ENCODE data around the gene PTPRN2. TPM values are rescaled to one million over a fixed set of nuclear protein-coding genes. Genes with fewer than 3 reads are reported as not detected.
A peak's percentile ranks its signal among the peaks of the same experiment; 100 is the strongest.
"Not testable (repeated sequence)": the region's sequence is repeated elsewhere in the genome, so short reads cannot be mapped to it uniquely, and the experiment has no call there.

PTPRN2 gene
- total RNA-seq, 2 experiments from 2014 or later: 0.46 to 0.51 TPM

DNA sequence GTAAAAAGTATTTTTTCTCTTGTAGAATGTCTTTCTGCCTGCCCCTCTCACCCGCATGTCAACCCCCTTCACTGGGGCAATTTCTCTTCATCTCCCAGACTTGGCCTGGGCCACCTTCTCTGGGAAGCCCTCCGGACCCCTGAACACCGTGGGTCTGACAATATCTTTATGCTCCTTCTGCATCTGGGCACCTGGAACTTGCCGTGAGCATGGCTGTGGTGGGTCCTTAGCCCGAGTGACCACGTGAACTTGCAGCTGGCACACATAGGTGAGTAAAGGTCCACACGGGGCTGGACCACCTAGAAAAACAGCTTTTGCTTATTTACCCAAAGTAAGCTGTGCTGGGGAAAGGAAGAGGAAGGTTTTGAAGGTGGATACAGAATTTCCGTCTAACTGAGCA, 650.6 kb downstream of the PTPRN2 start:
- H3K36me3 Mint-ChIP-seq (ENCODE audit: low read depth): peaks cover 12% of the 10 kb centered on the region
- H3K4me1 Mint-ChIP-seq: no peaks in the 10 kb centered on the region
- H3K27ac Mint-ChIP-seq: no peak overlapping the region
- CTCF ChIA-PET: interaction anchor here (0.7 kb wide), 1 partner anchor 408 kb away, joined by 3 read pairs; no protein-coding TSS in a partner anchor
- POLR2A ChIA-PET: no interaction called here
- no peak overlapping the region for H3K4me3 Mint-ChIP-seq
- no peaks in the 10 kb centered on the region for H3K27me3 Mint-ChIP-seq
- DNase-seq (no peak), ATAC-seq (no peak)
- peaks cover 19% of the 10 kb centered on the region for H3K9me3 Mint-ChIP-seq (ENCODE audit: low read depth)
- intact Hi-C loops (cut with DNase I, micrococcal nuclease): no loop called here

DNA sequence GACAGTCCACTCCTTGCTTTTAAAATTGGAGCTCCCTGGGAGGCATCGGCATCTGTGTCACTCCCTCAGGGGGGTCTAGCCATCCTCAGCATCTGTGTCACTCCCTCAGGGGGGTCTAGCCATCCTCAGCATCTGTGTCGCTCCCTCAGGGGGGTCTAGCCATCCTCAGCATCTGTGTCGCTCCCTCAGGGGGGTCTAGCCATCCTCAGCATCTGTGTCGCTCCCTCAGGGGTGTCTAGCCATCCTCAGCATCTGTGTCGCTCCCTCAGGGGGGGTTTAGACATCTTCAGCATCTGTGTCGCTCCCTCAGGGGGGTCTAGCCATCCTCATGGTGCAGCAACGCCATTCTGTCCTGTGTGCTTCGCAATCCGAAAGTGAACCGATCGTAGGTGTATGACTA, 651.9 kb downstream of the PTPRN2 start:
- peaks cover 12% of the 10 kb centered on the region for H3K36me3 Mint-ChIP-seq (ENCODE audit: low read depth)
- POLR2A ChIA-PET; CTCF ChIA-PET; intact Hi-C loops (cut with DNase I, micrococcal nuclease); H3K27me3 Mint-ChIP-seq; H3K27ac Mint-ChIP-seq; H3K4me1 Mint-ChIP-seq; ATAC-seq; H3K4me3 Mint-ChIP-seq; DNase-seq: not testable (repeated sequence)
- H3K9me3 Mint-ChIP-seq (ENCODE audit: low read depth): peaks cover 19% of the 10 kb centered on the region

DNA sequence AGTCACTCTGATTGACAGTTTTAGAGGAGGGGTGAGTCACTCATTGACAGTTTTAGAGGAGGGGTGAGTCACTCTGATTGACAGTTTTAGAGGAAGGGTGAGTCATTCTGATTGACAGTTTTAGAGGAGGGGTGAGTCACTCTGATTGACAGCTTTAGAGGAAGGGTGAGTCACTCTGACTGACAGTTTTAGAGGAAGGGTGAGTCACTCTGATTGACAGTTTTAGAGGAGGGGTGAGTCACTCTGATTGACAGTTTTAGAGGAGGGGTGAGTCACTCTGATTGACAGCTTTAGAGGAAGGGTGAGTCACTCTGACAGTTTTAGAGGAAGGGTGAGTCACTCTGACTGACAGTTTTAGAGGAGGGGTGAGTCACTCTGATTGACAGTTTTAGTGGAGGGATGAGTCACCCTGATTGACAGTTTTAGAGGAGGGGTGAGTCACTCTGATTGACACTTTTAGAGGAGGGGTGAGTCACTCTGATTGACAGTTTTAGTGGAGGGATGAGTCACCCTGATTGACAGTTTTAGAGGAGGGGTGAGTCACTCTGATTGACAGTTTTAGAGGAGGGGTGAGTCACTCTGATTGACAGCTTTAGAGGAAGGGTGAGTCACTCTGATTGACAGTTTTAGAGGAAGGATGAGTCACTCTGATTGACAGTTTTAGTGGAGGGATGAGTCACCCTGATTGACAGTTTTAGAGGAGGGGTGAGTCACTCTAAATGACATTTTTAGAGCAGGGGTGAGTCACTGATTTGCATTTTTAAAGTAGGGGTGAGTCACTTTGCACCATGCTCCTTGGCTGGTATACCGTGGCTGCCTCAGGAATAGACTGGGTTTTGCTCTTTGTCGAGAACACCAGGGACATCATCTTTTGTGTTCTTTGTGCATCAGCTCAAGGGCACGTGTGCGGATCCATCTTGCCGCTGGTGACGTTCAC, 654.1 kb downstream of the PTPRN2 start:
- DNase-seq: peak; percentile 19

DNA sequence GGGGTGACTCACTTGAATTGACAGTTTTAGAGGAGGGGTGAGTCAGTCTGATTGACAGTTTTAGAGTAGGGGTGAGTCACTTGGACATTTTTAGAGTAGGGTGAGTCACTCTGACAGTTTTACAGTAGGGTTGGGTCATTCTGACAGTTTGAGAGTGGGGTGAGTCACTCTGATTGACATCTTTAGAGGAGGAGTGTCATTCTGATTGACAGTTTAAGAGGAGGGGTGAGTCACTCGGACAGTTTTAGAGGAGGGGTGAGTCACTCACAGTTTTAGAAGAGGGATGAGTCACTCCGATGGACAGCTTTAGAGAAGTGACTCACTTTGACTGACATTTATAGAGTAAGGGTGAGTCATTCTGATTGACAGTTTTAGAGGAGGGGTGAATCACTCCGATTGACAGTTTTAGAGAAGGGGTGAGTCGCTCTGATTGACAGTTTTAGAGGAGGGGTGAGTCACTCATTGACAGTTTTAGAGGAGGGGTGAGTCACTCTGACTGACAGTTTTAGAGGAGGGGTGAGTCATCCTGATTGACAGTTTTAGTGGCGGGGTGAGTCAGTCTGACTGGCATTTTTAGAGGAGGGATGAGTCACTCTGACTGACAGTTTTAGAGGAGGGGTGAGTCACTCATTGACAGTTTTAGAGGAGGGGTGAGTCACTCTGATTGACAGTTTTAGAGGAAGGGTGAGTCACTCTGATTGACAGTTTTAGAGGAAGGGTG, 655.0 kb downstream of the PTPRN2 start:
- Mint-ChIP-seq H3K36me3 (ENCODE audit: low read depth) (peaks cover 12% of the 10 kb centered on the region), H3K4me1 (no peaks in the 10 kb centered on the region), H3K27me3 (peaks cover 2% of the 10 kb centered on the region), H3K27ac (peak overlapping the region; percentile 94), H3K9me3 (ENCODE audit: low read depth) (peaks cover 19% of the 10 kb centered on the region), H3K4me3 (peak overlapping the region; percentile 54)
- ChIA-PET CTCF (no interaction called here), POLR2A (no interaction called here)
- peak; percentile 77 for ATAC-seq
- intact Hi-C loops (cut with DNase I, micrococcal nuclease): loop anchor here in 1 of 2 experiments (2.0 to 5.0 kb wide), 3 partner anchors 52 to 440 kb away; no protein-coding TSS in a partner anchor
- peak; percentile 43 for DNase-seq

More for the DNA sequence above, 654.1 kb downstream of the PTPRN2 start:
- H3K4me1 Mint-ChIP-seq, H3K4me3 Mint-ChIP-seq, H3K27me3 Mint-ChIP-seq, POLR2A ChIA-PET, CTCF ChIA-PET: not testable (repeated sequence)
- peaks cover 19% of the 10 kb centered on the region for H3K9me3 Mint-ChIP-seq (ENCODE audit: low read depth)
- H3K27ac Mint-ChIP-seq: peak overlapping the region; percentile 60
- H3K36me3 Mint-ChIP-seq (ENCODE audit: low read depth): peaks cover 12% of the 10 kb centered on the region
- ATAC-seq: peak; percentile 48
- intact Hi-C loops (cut with DNase I, micrococcal nuclease): loop anchor here in 1 of 2 experiments (2.0 to 5.0 kb wide), 3 partner anchors 53 to 441 kb away; no protein-coding TSS in a partner anchor

DNA sequence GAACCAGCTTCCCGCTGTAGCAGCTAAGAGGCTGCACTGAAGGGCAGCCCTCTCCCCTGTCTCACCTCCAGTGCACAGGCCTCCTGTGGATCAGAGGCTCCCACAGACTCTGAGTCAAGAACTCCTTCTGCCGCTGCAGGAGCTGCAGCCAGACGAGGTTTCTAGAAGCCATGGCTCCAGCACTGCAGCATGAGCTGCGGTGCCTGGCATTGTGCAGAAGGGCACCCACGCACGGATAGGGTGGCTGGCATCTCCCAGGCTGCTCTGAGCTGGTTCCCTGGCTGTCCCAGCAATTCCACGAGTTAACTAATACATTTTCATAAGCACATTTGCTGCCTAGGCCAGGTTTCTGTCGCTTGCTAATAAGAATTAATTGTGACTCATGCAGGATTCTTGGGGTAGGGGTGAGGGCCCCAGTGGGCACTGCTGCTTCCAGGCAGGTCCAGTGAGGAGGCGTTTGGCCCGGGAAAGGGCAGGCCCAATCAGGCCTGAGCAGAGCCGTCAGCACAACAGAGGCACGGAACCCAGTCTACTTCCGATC, 656.6 kb downstream of the PTPRN2 start:
- Mint-ChIP-seq H3K4me3 (no peak overlapping the region), H3K27me3 (peaks cover 2% of the 10 kb centered on the region), H3K27ac (no peak overlapping the region), H3K36me3 (ENCODE audit: low read depth) (peaks cover 12% of the 10 kb centered on the region), H3K9me3 (ENCODE audit: low read depth) (peaks cover 19% of the 10 kb centered on the region), H3K4me1 (peaks cover 6% of the 10 kb centered on the region)
- intact Hi-C loops (cut with DNase I, micrococcal nuclease): loop anchor here in 1 of 2 experiments (5.0 kb wide), 1 partner anchor 439 kb away; no protein-coding TSS in a partner anchor
- ATAC-seq (no peak), DNase-seq (no peak)
- POLR2A ChIA-PET: no interaction called here
- CTCF ChIA-PET: no interaction called here

DNA sequence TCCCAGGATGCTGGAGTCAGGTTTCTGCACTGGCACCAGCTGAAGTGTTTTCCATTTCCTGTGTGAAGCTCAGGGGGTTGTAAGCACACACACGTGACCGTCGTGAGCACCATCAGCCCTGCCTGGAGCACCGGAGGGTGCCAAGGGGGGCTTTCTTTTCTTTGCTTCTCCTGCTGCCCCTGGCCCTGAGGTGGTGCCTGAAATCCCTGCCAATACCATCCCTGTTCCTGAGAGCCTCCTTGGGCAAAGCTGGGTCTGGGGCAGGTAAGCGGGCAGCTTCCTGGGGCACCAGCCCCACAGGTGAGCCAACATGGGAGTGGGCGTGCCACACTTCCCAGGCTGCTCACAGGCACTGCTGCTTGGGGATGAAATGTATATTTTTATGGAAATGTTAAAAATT, 657.2 kb downstream of the PTPRN2 start:
- intact Hi-C loops (cut with DNase I, micrococcal nuclease): loop anchor here in 1 of 2 experiments (5.0 kb wide), 1 partner anchor 438 kb away; no protein-coding TSS in a partner anchor
- H3K4me1 Mint-ChIP-seq: peaks cover 11% of the 10 kb centered on the region
- ChIA-PET POLR2A (no interaction called here), CTCF (interaction anchor here (0.6 kb wide), 1 partner anchor 74 kb away, joined by 3 read pairs; no protein-coding TSS in a partner anchor)
- H3K27me3 Mint-ChIP-seq: peaks cover 2% of the 10 kb centered on the region
- DNase-seq (no peak), ATAC-seq (no peak)
- no peak overlapping the region for H3K4me3 Mint-ChIP-seq
- peaks cover 12% of the 10 kb centered on the region for H3K36me3 Mint-ChIP-seq (ENCODE audit: low read depth)
- no peak overlapping the region for H3K27ac Mint-ChIP-seq
- H3K9me3 Mint-ChIP-seq (ENCODE audit: low read depth): peaks cover 19% of the 10 kb centered on the region

DNA sequence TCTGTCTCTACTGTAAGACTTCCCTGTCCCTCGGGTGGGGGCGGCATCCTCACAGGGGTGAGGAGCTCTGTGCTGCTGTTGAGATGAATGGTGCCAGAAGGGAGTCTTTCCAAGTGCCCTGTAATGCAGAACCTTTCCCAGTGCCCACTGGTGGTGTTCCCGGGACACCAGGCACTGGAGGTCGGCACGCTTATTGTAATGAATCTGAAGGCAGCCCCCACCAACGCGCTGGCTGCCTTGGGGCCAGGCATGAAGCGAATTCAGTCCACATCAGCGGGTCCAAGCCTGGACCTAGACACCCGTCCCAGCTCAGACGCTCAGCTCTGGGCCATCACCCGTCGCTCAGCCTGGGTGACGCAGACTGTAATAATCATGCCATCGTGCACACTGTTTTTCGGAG, 658.0 kb downstream of the PTPRN2 start:
- POLR2A ChIA-PET: no interaction called here
- Mint-ChIP-seq H3K4me1 (peaks cover 11% of the 10 kb centered on the region), H3K27ac (no peak overlapping the region), H3K36me3 (ENCODE audit: low read depth) (peaks cover 9% of the 10 kb centered on the region), H3K9me3 (ENCODE audit: low read depth) (peaks cover 15% of the 10 kb centered on the region), H3K4me3 (no peak overlapping the region), H3K27me3 (peaks cover 2% of the 10 kb centered on the region)
- intact Hi-C loops (cut with DNase I, micrococcal nuclease): loop anchor here in 1 of 2 experiments (5.0 kb wide), 1 partner anchor 437 kb away; no protein-coding TSS in a partner anchor
- ATAC-seq (no peak), DNase-seq (no peak)
- CTCF ChIA-PET: interaction anchor here (0.6 kb wide), 1 partner anchor 75 kb away, joined by 3 read pairs; no protein-coding TSS in a partner anchor

DNA sequence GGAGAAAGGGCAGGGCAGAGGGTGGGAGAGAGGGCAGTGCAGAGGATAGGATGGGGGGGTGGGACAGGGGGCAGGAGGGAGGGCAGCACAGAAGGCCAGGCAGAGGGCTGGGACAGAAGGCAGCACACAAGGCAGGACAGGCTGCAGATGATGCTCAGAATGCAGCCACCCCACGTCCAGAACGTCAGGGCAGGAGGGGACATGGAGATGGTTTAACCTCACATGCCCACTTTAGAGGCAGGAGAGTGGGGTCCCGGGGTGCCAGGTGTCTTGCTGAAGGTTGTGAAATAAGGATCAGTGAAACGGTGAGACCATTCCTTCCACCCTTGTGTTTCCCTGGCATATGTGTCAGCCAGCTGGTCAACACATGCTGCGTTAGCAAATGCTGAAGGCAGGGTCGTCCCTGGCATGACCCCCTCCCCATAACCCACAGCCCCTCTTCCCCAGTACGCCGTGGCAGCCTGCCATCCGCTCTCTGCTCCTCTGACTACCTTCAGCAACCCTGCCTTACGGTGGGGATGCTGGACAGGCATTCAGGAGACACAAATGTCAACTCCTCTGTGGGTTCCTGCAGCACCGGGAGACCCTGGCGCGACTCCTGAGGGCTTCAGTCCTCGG, 658.7 kb downstream of the PTPRN2 start:
- ChIA-PET CTCF (no interaction called here), POLR2A (no interaction called here)
- DNase-seq (no peak), ATAC-seq (no peak)
- intact Hi-C loops (cut with DNase I, micrococcal nuclease): no loop called here
- peaks cover 9% of the 10 kb centered on the region for H3K36me3 Mint-ChIP-seq (ENCODE audit: low read depth)
- H3K27me3 Mint-ChIP-seq: peaks cover 2% of the 10 kb centered on the region
- peaks cover 11% of the 10 kb centered on the region for H3K4me1 Mint-ChIP-seq
- H3K9me3 Mint-ChIP-seq (ENCODE audit: low read depth): peaks cover 13% of the 10 kb centered on the region
- H3K27ac Mint-ChIP-seq: no peak overlapping the region
- H3K4me3 Mint-ChIP-seq: no peak overlapping the region

DNA sequence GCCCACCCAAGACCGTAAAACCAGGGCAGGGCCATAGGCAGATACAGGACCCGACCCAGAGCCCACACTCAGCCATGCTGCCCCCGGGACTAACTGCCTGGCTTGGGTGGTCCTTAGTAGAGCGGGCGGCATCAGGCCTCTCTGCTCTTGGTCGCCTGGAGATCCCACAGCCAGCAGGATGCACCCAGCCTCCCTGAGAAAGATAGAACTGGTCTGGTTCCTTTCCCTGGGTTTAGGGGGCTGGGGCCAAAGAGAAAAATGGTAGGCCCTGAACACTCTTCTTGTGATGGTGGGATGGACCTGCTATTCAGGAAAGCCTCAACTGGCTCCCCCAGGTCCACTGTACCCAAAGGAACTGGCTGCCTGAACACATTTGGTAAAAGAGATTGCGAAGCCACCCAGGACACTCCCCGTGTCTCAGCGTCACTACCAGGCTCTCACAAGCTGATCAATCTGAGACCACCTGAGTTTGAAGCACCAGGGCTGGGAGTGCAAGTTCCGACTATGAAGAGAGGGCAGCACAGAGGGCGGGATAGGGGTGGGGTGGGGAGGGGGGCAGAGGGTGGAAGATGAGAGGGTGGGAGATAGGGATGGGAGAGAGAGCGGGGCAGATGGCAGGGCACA, 659.3 kb downstream of the PTPRN2 start:
- no peak for DNase-seq
- no peak overlapping the region for H3K27ac Mint-ChIP-seq
- no peak overlapping the region for H3K4me3 Mint-ChIP-seq

DNA sequence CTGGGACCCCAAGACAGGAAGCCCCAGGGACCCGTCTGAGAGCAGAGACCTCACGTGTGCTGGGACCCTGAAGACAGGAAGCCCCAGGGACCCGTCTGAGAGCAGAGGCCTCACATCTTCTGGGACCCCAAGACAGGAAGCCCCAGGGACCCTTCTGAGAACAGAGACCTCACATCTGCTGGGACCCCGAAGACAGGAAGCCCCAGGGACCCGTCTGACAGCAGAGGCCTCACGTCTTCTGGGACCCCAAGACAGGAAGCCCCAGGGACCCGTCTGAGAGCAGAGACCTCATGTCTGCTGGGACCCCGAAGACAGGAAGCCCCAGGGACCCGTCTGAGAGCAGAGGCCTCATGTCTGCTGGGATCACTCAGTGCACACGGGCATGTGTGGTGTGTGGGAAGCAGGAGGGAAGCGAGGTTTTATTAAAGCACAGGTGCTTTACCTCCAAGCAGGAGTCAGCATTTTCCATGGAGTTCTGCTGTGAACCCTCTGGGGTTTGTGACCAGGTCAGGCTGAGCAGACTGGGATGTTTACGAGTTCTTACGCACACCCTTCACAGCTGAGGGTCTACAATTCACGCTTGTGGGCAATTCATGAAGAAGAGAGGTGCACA, 660.2 kb downstream of the PTPRN2 start:
- ChIA-PET CTCF (no interaction called here), POLR2A (no interaction called here)
- intact Hi-C loops (cut with DNase I, micrococcal nuclease): no loop called here
- H3K4me1 Mint-ChIP-seq: peaks cover 11% of the 10 kb centered on the region
- ATAC-seq (no peak), DNase-seq (no peak)
- H3K9me3 Mint-ChIP-seq (ENCODE audit: low read depth): peaks cover 3% of the 10 kb centered on the region
- H3K4me3 Mint-ChIP-seq: no peak overlapping the region
- H3K27me3 Mint-ChIP-seq: peaks cover 2% of the 10 kb centered on the region
- peaks cover 3% of the 10 kb centered on the region for H3K36me3 Mint-ChIP-seq (ENCODE audit: low read depth)
- H3K27ac Mint-ChIP-seq: no peak overlapping the region

More for the DNA sequence above, 659.3 kb downstream of the PTPRN2 start:
- intact Hi-C loops (cut with DNase I, micrococcal nuclease): no loop called here
- peaks cover 2% of the 10 kb centered on the region for H3K27me3 Mint-ChIP-seq
- CTCF ChIA-PET: no interaction called here
- ATAC-seq: no peak
- POLR2A ChIA-PET: no interaction called here
- peaks cover 7% of the 10 kb centered on the region for H3K36me3 Mint-ChIP-seq (ENCODE audit: low read depth)
- H3K9me3 Mint-ChIP-seq (ENCODE audit: low read depth): peaks cover 9% of the 10 kb centered on the region
- H3K4me1 Mint-ChIP-seq: peaks cover 11% of the 10 kb centered on the region
